SW 1271 (cell line): ENCODE data around the gene ZNF541.

Source experiments
- DNase-seq, 2 experiments: peaks; one replicate each; lab custom pipeline; 2025; lab: John Stamatoyannopoulos, UW

Gene ZNF541

GRCh38 chr19:47573071-47574026 lies at the start of gene ZNF541:
Gene ZNF541, minus strand, starts transcription at chr19:47573148. Its CDS starts 17,292 bp downstream, at chr19:47555856.
- no peak for DNase-seq

- no peak for DNase-seq
Measured at GRCh38 chr19:47619763-47620162, 46.8 kb upstream of the ZNF541 start.

GRCh38 chr19:47618771-47619170 lies 45.8 kb upstream of the ZNF541 start:
- DNase-seq = no peak

GRCh38 chr19:47615714-47616113 lies 42.8 kb upstream of the ZNF541 start:
- DNase-seq = no peak

- DNase-seq = no peak
Measured at GRCh38 chr19:47615230-47615629, 42.3 kb upstream of the ZNF541 start.

GRCh38 chr19:47614559-47614958 lies 41.6 kb upstream of the ZNF541 start:
- no peak for DNase-seq

GRCh38 chr19:47614021-47614295 lies 41.0 kb upstream of the ZNF541 start:
- no peak for DNase-seq

- peak in 1 of 2 experiments; percentile 3 for DNase-seq
Measured at GRCh38 chr19:47613165-47614020, 40.4 kb upstream of the ZNF541 start.

GRCh38 chr19:47610902-47611301 lies 38.0 kb upstream of the ZNF541 start:
- DNase-seq = no peak

GRCh38 chr19:47609906-47610894 lies 37.3 kb upstream of the ZNF541 start:
- peak in 1 of 2 experiments; percentile 12 for DNase-seq

GRCh38 chr19:47608969-47609905 lies 36.3 kb upstream of the ZNF541 start, which contains the start of gene BICRA:
Gene BICRA, plus strand, starts transcription at chr19:47609134. Its CDS starts 64,441 bp downstream, at chr19:47673575.
- peak in 1 of 2 experiments; percentile 58 for DNase-seq

- DNase-seq = peak; percentile 49 to 78
Measured at GRCh38 chr19:47608074-47608918, 35.3 kb upstream of the ZNF541 start.

- DNase-seq = no peak
Measured at GRCh38 chr19:47607564-47608073, 34.7 kb upstream of the ZNF541 start.

GRCh38 chr19:47603706-47604565 lies 31.0 kb upstream of the ZNF541 start:
- no peak for DNase-seq

- no peak for DNase-seq
Measured at GRCh38 chr19:47601180-47601904, 28.4 kb upstream of the ZNF541 start.

- peak; percentile 90 to 95 for DNase-seq
Measured at GRCh38 chr19:47600246-47601179, 27.6 kb upstream of the ZNF541 start.
